HEK293 (cell line): Measurements from ENCODE around the gene TEX30.

Source experiments
- CTCF ChIA-PET: fragments of 350-600 bp; formaldehyde crosslinking; extraction: SDS; loops from one replicate; lab custom pipeline; 2021; ENCODE audit warnings: antibody characterized with exemption; lab: Yijun Ruan, JAX
- POLR2A ChIA-PET: fragments of 300-600 bp; formaldehyde crosslinking; extraction: SDS; loops from one replicate; lab custom pipeline; 2020; ENCODE audit warnings: antibody characterized with exemption, inconsistent platforms; lab: Yijun Ruan, JAX
- H3K27ac ChIP-seq: fragments of 200-500 bp; sonication (Bioruptor generic); 2 replicates; pipeline ENCODE4 v1.5.1; 2014; ENCODE audit warnings: low read depth, low read length, control low read depth, inconsistent platforms; ENCODE audit errors: extremely low read depth
- H3K36me3 ChIP-seq, 2 experiments: fragments of 200-500 bp in 1 of 2; sonication (Bioruptor generic) in 1 of 2; 1 replicate in 1 of 2; 2 replicates in 1 of 2; pipeline ENCODE4 v1.5.1; 2014 to 2017; ENCODE audit warnings: inconsistent platforms in 2 of 2, low read length in 2 of 2; ENCODE audit not compliant: control insufficient read depth in 2 of 2, insufficient read depth in 1 of 2
- H3K4me1 ChIP-seq: fragments of 200-500 bp; sonication (Bioruptor generic); 2 replicates; pipeline ENCODE4 v1.5.1; 2014; ENCODE audit warnings: mild to moderate bottlenecking, low read length, inconsistent platforms; ENCODE audit not compliant: control insufficient read depth, insufficient read depth
- H3K4me3 ChIP-seq: 2 replicates; pipeline ENCODE4 v1.5.1; 2011; ENCODE audit warnings: low read depth, mild to moderate bottlenecking, control low read depth, low read length, moderate library complexity
- H3K9me3 ChIP-seq: fragments of 200-500 bp; sonication (Bioruptor generic); 2 replicates; pipeline ENCODE4 v1.5.1; 2014; ENCODE audit warnings: low read depth, low read length, inconsistent platforms; ENCODE audit not compliant: control insufficient read depth, insufficient read depth
- BCL11B ChIP-seq: fragments of 450-650 bp; formaldehyde crosslinking; IDR thresholded peaks from 2 replicates; pipeline ENCODE4 v1.5.1; 2016; ENCODE audit warnings: low read depth, missing biosample characterization, missing genetic modification characterization
- HOXA7 ChIP-seq: sonication (generic); formaldehyde crosslinking; IDR thresholded peaks from 2 replicates; pipeline ENCODE4 v1.8.1; 2022; ENCODE audit warnings: missing genetic modification reagents, borderline replicate concordance
- KLF10 ChIP-seq: fragments of 450-650 bp; IDR thresholded peaks from 2 replicates; pipeline ENCODE4 v1.5.1; 2018; ENCODE audit warnings: missing biosample characterization, mild to moderate bottlenecking, missing genetic modification characterization
- KLF8 ChIP-seq: fragments of 450-650 bp; formaldehyde crosslinking; IDR thresholded peaks from 2 replicates; pipeline ENCODE4 v1.5.1; 2016; ENCODE audit warnings: missing biosample characterization, missing genetic modification characterization
- OSR2 ChIP-seq: fragments of 450-650 bp; formaldehyde crosslinking; IDR thresholded peaks from 2 replicates; pipeline ENCODE4 v1.5.1; 2016; ENCODE audit warnings: missing biosample characterization, missing genetic modification characterization
- SCRT2 ChIP-seq: fragments of 450-650 bp; formaldehyde crosslinking; IDR thresholded peaks from 2 replicates; pipeline ENCODE4 v1.5.1; 2016; ENCODE audit warnings: missing biosample characterization, missing genetic modification characterization
- SP3 ChIP-seq: fragments of 450-650 bp; formaldehyde crosslinking; IDR thresholded peaks from 2 replicates; pipeline ENCODE4 v1.5.1; 2016; ENCODE audit warnings: missing biosample characterization, missing genetic modification characterization
- ZBTB1 ChIP-seq: fragments of 450-650 bp; formaldehyde crosslinking; IDR thresholded peaks from 2 replicates; pipeline ENCODE4 v1.5.1; 2016; ENCODE audit warnings: missing biosample characterization, missing genetic modification characterization
- ZFP37 ChIP-seq: fragments of 450-650 bp; formaldehyde crosslinking; IDR thresholded peaks from 2 replicates; pipeline ENCODE4 v1.5.1; 2016; ENCODE audit warnings: missing biosample characterization, missing genetic modification characterization
- ZNF10 ChIP-seq: fragments of 450-650 bp; formaldehyde crosslinking; IDR thresholded peaks from 2 replicates; pipeline ENCODE4 v1.5.1; 2017; ENCODE audit warnings: missing biosample characterization, missing genetic modification characterization
- ZNF114 ChIP-seq: fragments of 450-650 bp; formaldehyde crosslinking; IDR thresholded peaks from 2 replicates; pipeline ENCODE4 v1.5.0; 2017; ENCODE audit warnings: missing biosample characterization, missing genetic modification characterization
- ZNF121 ChIP-seq: fragments of 450-650 bp; formaldehyde crosslinking; IDR thresholded peaks from 2 replicates; pipeline ENCODE4 v1.5.1; 2016; ENCODE audit warnings: missing biosample characterization, missing genetic modification characterization
- ZNF138 ChIP-seq: fragments of 450-650 bp; formaldehyde crosslinking; IDR thresholded peaks from 2 replicates; pipeline ENCODE4 v1.5.1; 2016; ENCODE audit warnings: missing biosample characterization, missing genetic modification characterization, borderline replicate concordance
- ZNF157 ChIP-seq: fragments of 450-650 bp; formaldehyde crosslinking; IDR thresholded peaks from 2 replicates; pipeline ENCODE4 v1.5.1; 2016; ENCODE audit warnings: missing biosample characterization, missing genetic modification characterization
- ZNF184 ChIP-seq: fragments of 450-650 bp; IDR thresholded peaks from 2 replicates; pipeline ENCODE4 v1.5.1; 2018; ENCODE audit warnings: missing biosample characterization, mild to moderate bottlenecking, missing genetic modification characterization
- ZNF223 ChIP-seq: fragments of 450-650 bp; formaldehyde crosslinking; IDR thresholded peaks from 2 replicates; pipeline ENCODE4 v1.5.1; 2016; ENCODE audit warnings: missing biosample characterization, missing genetic modification characterization
- ZNF311 ChIP-seq: fragments of 450-650 bp; formaldehyde crosslinking; IDR thresholded peaks from 2 replicates; pipeline ENCODE4 v1.5.1; 2017; ENCODE audit warnings: missing biosample characterization, missing genetic modification characterization, borderline replicate concordance
- ZNF324 ChIP-seq: fragments of 450-650 bp; formaldehyde crosslinking; IDR thresholded peaks from 2 replicates; pipeline ENCODE4 v1.5.1; 2016; ENCODE audit warnings: missing biosample characterization, missing genetic modification characterization
- ZNF350 ChIP-seq: fragments of 450-650 bp; formaldehyde crosslinking; IDR thresholded peaks from 2 replicates; pipeline ENCODE4 v1.5.0; 2017; ENCODE audit warnings: missing biosample characterization, mild to moderate bottlenecking, missing genetic modification characterization
- ZNF423 ChIP-seq: fragments of 450-650 bp; formaldehyde crosslinking; IDR thresholded peaks from 2 replicates; pipeline ENCODE4 v1.5.1; 2016; ENCODE audit warnings: missing biosample characterization, missing genetic modification characterization
- ZNF514 ChIP-seq: fragments of 450-650 bp; formaldehyde crosslinking; IDR thresholded peaks from 2 replicates; pipeline ENCODE4 v1.5.1; 2016; ENCODE audit warnings: missing biosample characterization, missing genetic modification characterization
- ZNF521 ChIP-seq: fragments of 450-650 bp; formaldehyde crosslinking; IDR thresholded peaks from 2 replicates; pipeline ENCODE4 v1.5.1; 2017; ENCODE audit warnings: missing biosample characterization, mild to moderate bottlenecking, missing genetic modification characterization
- ZNF548 ChIP-seq: fragments of 450-650 bp; formaldehyde crosslinking; IDR thresholded peaks from 2 replicates; pipeline ENCODE4 v1.5.1; 2016; ENCODE audit warnings: missing biosample characterization, missing genetic modification characterization
- ZNF626 ChIP-seq: fragments of 450-650 bp; sonication (Bioruptor Pico); formaldehyde crosslinking; IDR thresholded peaks from 2 replicates; pipeline ENCODE4 v1.5.1; 2018; ENCODE audit warnings: missing biosample characterization, missing genetic modification characterization, inconsistent platforms
- ZNF658 ChIP-seq: fragments of 450-650 bp; formaldehyde crosslinking; IDR thresholded peaks from 2 replicates; pipeline ENCODE4; 2016; ENCODE audit warnings: missing biosample characterization, missing genetic modification characterization
- TF ChIP-seq, protein P1 (sequence below): IDR thresholded peaks from 2 replicates; pipeline ENCODE4 v1.6.1; 2011; ENCODE audit warnings: mild to moderate bottlenecking, low read depth, low read length, borderline replicate concordance
- TF ChIP-seq, protein P2 (sequence below): fragments of 450-650 bp; formaldehyde crosslinking; IDR thresholded peaks from 2 replicates; pipeline ENCODE4 v1.5.1; 2016; ENCODE audit warnings: missing biosample characterization, missing genetic modification characterization
- TF ChIP-seq, protein P3 (sequence below): fragments of 450-650 bp; formaldehyde crosslinking; IDR thresholded peaks from 2 replicates; pipeline ENCODE4 v1.5.1; 2017; ENCODE audit warnings: missing biosample characterization, missing genetic modification characterization
- TF ChIP-seq, protein P4 (sequence below): fragments of 450-650 bp; formaldehyde crosslinking; IDR thresholded peaks from 2 replicates; pipeline ENCODE4 v1.5.1; 2016; ENCODE audit warnings: missing biosample characterization, missing genetic modification characterization

Gene TEX30

DNA sequence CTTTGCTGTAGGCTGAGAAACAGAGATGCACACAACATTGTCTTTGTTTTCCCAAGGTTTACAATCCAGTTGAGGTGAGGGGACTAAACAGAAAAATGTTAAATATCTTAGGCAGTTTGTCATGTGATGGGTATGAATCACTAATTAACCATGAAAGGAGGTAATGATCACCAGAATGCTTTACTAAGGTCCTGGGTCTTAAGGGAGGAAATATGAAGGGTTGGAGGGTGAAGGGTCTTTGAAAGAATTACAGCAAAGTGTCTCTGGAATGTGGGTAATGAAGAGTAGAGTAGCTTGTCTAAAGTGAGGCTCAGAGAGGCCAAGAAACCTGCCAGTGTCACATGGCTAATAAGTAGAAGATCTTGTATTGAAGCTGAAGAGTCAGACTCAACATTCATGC is 44.3 kb upstream of the TEX30 start:
- POLR2A ChIA-PET, result no interaction called here
- 0 out of 2 replicates have a peak, but pooled peaks cover under 1% of the 10 kb centered on the region for H3K4me1 ChIP-seq
- no peak for TF ChIP-seq ZNF626
- no peak for TF ChIP-seq ZFP37
- TF ChIP-seq BCL11B (tag by site-specific recombination), result no peak
- TF ChIP-seq ZBTB1, result no peak
- TF ChIP-seq ZNF138 (tag by site-specific recombination), result no peak
- TF ChIP-seq ZNF514, result no peak
- TF ChIP-seq KLF10 (tag by site-specific recombination), result no peak
- no peak for TF ChIP-seq ZNF121 (tag by site-specific recombination)
- TF ChIP-seq ZNF350 (tag by site-specific recombination), result no peak
- TF ChIP-seq, protein P1, sequence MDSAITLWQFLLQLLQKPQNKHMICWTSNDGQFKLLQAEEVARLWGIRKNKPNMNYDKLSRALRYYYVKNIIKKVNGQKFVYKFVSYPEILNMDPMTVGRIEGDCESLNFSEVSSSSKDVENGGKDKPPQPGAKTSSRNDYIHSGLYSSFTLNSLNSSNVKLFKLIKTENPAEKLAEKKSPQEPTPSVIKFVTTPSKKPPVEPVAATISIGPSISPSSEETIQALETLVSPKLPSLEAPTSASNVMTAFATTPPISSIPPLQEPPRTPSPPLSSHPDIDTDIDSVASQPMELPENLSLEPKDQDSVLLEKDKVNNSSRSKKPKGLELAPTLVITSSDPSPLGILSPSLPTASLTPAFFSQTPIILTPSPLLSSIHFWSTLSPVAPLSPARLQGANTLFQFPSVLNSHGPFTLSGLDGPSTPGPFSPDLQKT, result no peak
- no peak for TF ChIP-seq HOXA7 (CRISPR knock-in tag)
- no peak for TF ChIP-seq ZNF114
- TF ChIP-seq ZNF324 (tag by site-specific recombination), result no peak
- no peak for TF ChIP-seq ZNF184 (tag by site-specific recombination)
- TF ChIP-seq, all 188 proteins: peak for 0
- CTCF ChIA-PET, result no interaction called here
- no peak overlapping the region for H3K4me3 ChIP-seq
- no peak overlapping the region for H3K27ac ChIP-seq
- no peaks in the 10 kb centered on the region for H3K9me3 ChIP-seq
- peaks cover 4 to 42% of the 10 kb centered on the region in 2 experiments; a peak in 1 of 3 replicates for H3K36me3 ChIP-seq

DNA sequence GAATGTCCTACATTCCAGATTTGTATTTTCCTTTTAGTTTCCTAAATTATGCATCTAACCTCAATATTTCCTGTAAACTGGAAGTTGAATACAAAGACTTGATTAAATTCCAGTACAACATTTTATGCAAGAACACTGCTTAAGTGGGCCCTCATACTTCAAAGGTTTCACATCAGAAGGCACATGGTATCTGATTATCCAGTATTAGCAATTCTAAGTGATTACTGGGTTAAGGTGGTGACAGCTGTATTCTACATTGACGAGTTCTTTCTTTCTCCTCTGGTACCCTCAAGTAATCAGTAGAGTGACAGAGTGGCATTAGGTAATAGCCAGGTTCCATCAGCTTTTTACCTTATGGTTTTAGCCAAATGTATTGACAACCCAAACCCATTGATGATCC is 43.7 kb upstream of the TEX30 start:
- Histone ChIP-seq H3K36me3 (peaks cover 0 to 37% of the 10 kb centered on the region in 2 experiments; a peak in 1 of 3 replicates), H3K4me3 (no peak overlapping the region), H3K4me1 (0 out of 2 replicates have a peak, but pooled peaks cover 2% of the 10 kb centered on the region), H3K27ac (no peak overlapping the region), H3K9me3 (no peaks in the 10 kb centered on the region)
- CTCF ChIA-PET, result no interaction called here
- POLR2A ChIA-PET, result no interaction called here
- TF ChIP-seq, protein P2, sequence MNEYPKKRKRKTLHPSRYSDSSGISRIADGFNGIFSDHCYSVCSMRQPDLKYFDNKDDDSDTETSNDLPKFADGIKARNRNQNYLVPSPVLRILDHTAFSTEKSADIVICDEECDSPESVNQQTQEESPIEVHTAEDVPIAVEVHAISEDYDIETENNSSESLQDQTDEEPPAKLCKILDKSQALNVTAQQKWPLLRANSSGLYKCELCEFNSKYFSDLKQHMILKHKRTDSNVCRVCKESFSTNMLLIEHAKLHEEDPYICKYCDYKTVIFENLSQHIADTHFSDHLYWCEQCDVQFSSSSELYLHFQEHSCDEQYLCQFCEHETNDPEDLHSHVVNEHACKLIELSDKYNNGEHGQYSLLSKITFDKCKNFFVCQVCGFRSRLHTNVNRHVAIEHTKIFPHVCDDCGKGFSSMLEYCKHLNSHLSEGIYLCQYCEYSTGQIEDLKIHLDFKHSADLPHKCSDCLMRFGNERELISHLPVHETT (tag by site-specific recombination), result no peak
- TF ChIP-seq ZNF157 (tag by site-specific recombination) (no peak), ZNF311 (tag by site-specific recombination) (no peak), ZNF223 (tag by site-specific recombination) (no peak), SP3 (tag by site-specific recombination) (no peak), ZNF423 (tag by site-specific recombination) (no peak), OSR2 (no peak), ZNF10 (tag by site-specific recombination) (no peak), ZNF658 (tag by site-specific recombination) (no peak), ZNF521 (no peak), SCRT2 (tag by site-specific recombination) (no peak), KLF8 (tag by site-specific recombination) (no peak), ZNF548 (tag by site-specific recombination) (no peak)
- TF ChIP-seq, protein P3, sequence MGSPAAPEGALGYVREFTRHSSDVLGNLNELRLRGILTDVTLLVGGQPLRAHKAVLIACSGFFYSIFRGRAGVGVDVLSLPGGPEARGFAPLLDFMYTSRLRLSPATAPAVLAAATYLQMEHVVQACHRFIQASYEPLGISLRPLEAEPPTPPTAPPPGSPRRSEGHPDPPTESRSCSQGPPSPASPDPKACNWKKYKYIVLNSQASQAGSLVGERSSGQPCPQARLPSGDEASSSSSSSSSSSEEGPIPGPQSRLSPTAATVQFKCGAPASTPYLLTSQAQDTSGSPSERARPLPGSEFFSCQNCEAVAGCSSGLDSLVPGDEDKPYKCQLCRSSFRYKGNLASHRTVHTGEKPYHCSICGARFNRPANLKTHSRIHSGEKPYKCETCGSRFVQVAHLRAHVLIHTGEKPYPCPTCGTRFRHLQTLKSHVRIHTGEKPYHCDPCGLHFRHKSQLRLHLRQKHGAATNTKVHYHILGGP, result no peak
- TF ChIP-seq, protein P4, sequence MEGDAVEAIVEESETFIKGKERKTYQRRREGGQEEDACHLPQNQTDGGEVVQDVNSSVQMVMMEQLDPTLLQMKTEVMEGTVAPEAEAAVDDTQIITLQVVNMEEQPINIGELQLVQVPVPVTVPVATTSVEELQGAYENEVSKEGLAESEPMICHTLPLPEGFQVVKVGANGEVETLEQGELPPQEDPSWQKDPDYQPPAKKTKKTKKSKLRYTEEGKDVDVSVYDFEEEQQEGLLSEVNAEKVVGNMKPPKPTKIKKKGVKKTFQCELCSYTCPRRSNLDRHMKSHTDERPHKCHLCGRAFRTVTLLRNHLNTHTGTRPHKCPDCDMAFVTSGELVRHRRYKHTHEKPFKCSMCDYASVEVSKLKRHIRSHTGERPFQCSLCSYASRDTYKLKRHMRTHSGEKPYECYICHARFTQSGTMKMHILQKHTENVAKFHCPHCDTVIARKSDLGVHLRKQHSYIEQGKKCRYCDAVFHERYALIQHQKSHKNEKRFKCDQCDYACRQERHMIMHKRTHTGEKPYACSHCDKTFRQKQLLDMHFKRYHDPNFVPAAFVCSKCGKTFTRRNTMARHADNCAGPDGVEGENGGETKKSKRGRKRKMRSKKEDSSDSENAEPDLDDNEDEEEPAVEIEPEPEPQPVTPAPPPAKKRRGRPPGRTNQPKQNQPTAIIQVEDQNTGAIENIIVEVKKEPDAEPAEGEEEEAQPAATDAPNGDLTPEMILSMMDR (tag by site-specific recombination), result no peak
